ENCODE results near the gene ALOX5AP. TPM values are rescaled to one million over a fixed set of nuclear protein-coding genes. Genes with fewer than 3 reads are reported as not detected.

Gene ALOX5AP
- total and polyA plus RNA-seq, 12 donors: 2.8 to 122 (median 39.8) TPM

- intact Hi-C loops (cut with DNase I): no loop called here
- Histone ChIP-seq H3K4me1 (replicated peaks in 1 of 2) (peaks cover 6 to 16% of the 10 kb centered on the region in 2 donors), H3K36me3 (replicated peaks in 1 of 2) (no peaks in the 10 kb centered on the region), H3K4me3 (no peak overlapping the region), H3K27me3 (no peaks in the 10 kb centered on the region), H3K9me3 (replicated peaks in 1 of 3) (no peaks in the 10 kb centered on the region), H3K27ac (no peak overlapping the region)
- TF ChIP-seq CTCF (IDR thresholded peaks at IDR 0.05): no peak
- no peak for TF ChIP-seq POLR2A (IDR thresholded peaks at IDR 0.05)
- WGBS, 4 donors: 74 to 87% (median 81%) methylated on average over 2 to 7 of the region's 7 CpGs
- DNase-seq: peak in 1 of 7 donors; percentile 45
These were observed 74.9 kb downstream of the ALOX5AP start for GRCh38 chr13:30810261-30810701.

DNA sequence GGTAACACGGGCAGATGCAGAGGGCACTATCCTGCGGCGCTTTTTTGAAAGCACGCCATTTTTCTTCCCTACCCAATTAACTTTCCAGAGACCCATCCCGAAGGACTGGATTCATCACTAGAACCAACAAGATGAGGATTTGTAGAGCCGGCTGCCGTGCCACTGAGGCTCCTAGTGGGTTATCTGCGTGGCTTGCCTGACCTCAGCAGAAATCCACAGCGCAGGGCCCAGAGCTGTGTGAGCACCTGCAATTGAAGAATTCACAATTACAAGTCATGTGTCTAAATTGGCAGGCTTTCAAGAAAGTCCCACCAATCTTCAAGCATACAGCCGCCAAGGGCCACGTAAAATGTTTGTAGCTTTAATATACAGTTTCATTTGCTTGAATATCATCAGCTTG, 75.5 kb downstream of the ALOX5AP start:
- no peaks in the 10 kb centered on the region for H3K9me3 ChIP-seq (replicated peaks in 1 of 3)
- no peak overlapping the region for H3K4me3 ChIP-seq
- H3K4me1 ChIP-seq (replicated peaks in 1 of 2): peaks cover 6 to 11% of the 10 kb centered on the region in 2 donors
- H3K36me3 ChIP-seq (replicated peaks in 1 of 2): no peaks in the 10 kb centered on the region
- intact Hi-C loops (cut with DNase I): no loop called here
- no peak overlapping the region for H3K27ac ChIP-seq
- TF ChIP-seq CTCF (IDR thresholded peaks at IDR 0.05) (no peak), POLR2A (IDR thresholded peaks at IDR 0.05) (no peak)
- 93 to 99% (median 96%) methylated on average over 11 of the region's 11 CpGs for WGBS, 4 donors
- DNase-seq: no peak
- no peaks in the 10 kb centered on the region for H3K27me3 ChIP-seq

Other genes starting within 250 kb of the ALOX5AP start
- 10 to 100 TPM in 7 of 9 donors, 1 to 10 TPM in 2; 6.3 to 23.8 (median 15.5) TPM for gene USPL1, start 117.6 kb upstream of the ALOX5AP start, total RNA-seq
- 10 to 100 TPM; 15.4 to 18.5 (median 15.4) TPM for gene USPL1, start 117.6 kb upstream of the ALOX5AP start, polyA plus RNA-seq
- gene MEDAG, start 170.7 kb downstream of the ALOX5AP start, total RNA-seq: 1 to 10 TPM in 8 of 9 donors, under 1 TPM in 1; 0.72 to 4.0 (median 3.2) TPM
- gene MEDAG, start 170.7 kb downstream of the ALOX5AP start, polyA plus RNA-seq: 10 to 100 TPM in 1 of 3 donors, 1 to 10 TPM in 2; 2.2 to 19.8 (median 4.9) TPM
- under 1 TPM in 1 of 9 donors, not detected in 8; 0.70 TPM for gene TEX26, start 197.1 kb downstream of the ALOX5AP start, total RNA-seq
- gene TEX26, start 197.1 kb downstream of the ALOX5AP start, polyA plus RNA-seq: 1 to 10 TPM in 1 of 3 donors, under 1 TPM in 2; 0.10 to 1.1 (median 0.32) TPM